Fibroblast of pulmonary artery (primary cell): Measurements from ENCODE around the gene ERI3.

ENCODE experiments used
- DNase-seq: peaks from one replicate; pipeline ENCODE4 v3.0.0-alpha.2; 2010; ENCODE audit warnings: low read depth
- H3K4me3 ChIP-seq: replicated peaks from 2 replicates; pipeline ENCODE4 v1.5.1; 2011; ENCODE audit warnings: low read depth, mild to moderate bottlenecking, control low read depth, low read length, moderate library complexity
- CTCF ChIP-seq: IDR thresholded peaks from 2 replicates; pipeline ENCODE4 v1.5.1; 2011; ENCODE audit warnings: mild to moderate bottlenecking, control low read depth, low read length, inconsistent platforms; ENCODE audit errors: missing control alignments

ERI3 gene

GRCh38 chr1:44296086-44296485, 59.0 kb downstream of the ERI3 start:
- H3K4me3 ChIP-seq, result no peak overlapping the region
- no peak for DNase-seq
- TF ChIP-seq CTCF, result no peak

GRCh38 chr1:44294588-44295007, 60.5 kb downstream of the ERI3 start:
- DNase-seq, result peak; percentile 44
- no peak overlapping the region for H3K4me3 ChIP-seq
- TF ChIP-seq CTCF, result peak; percentile 38

GRCh38 chr1:44293761-44294315, 61.2 kb downstream of the ERI3 start:
- no peak for DNase-seq
- TF ChIP-seq CTCF, result no peak
- no peak overlapping the region for H3K4me3 ChIP-seq

- no peak overlapping the region for H3K4me3 ChIP-seq
- no peak for TF ChIP-seq CTCF
- DNase-seq, result no peak
Observed at GRCh38 chr1:44292651-44293050, 62.4 kb downstream of the ERI3 start.

GRCh38 chr1:44290250-44291094, 64.6 kb downstream of the ERI3 start:
- DNase-seq, result no peak
- TF ChIP-seq CTCF, result no peak
- H3K4me3 ChIP-seq, result no peak overlapping the region

GRCh38 chr1:44289530-44289929, 65.5 kb downstream of the ERI3 start:
- no peak overlapping the region for H3K4me3 ChIP-seq
- no peak for DNase-seq
- TF ChIP-seq CTCF, result no peak
